Fibroblast of lung (primary cell): ENCODE data around the gene FUCA1.

ENCODE experiments used
- CTCF ChIP-seq, 2 donors: IDR thresholded peaks in 1 of 2; conservative IDR thresholded peaks in 1 of 2; 1 replicate in 1 of 2; 2 replicates in 1 of 2; pipeline ENCODE4 v1.5.1; 2011 to 2012; ENCODE audit warnings: low read length in 2 of 2, control low read depth in 1 of 2, inconsistent platforms in 1 of 2, low read depth in 1 of 2, mild to moderate bottlenecking in 1 of 2
- EZH2 ChIP-seq: IDR thresholded peaks from 2 replicates; pipeline ENCODE4 v1.5.1; 2012; ENCODE audit warnings: low read length, control low read depth, mild to moderate bottlenecking; ENCODE audit errors: missing control alignments

- no peak for TF ChIP-seq CTCF (conservative IDR thresholded peaks at IDR 0.05 in 1 of 2, IDR thresholded peaks at IDR 0.05 in 1 of 2; ENCODE audit: low read depth in 1 of 2, low read length in 2 of 2)
- no peak for TF ChIP-seq EZH2
Observed at GRCh38 chr1:23807453-23807852, 60.6 kb downstream of the FUCA1 start.
